ENCODE data around the gene PIGBOS1. TPM values are rescaled to one million over a fixed set of nuclear protein-coding genes. Genes with fewer than 3 reads are reported as not detected.

Gene PIGBOS1
- total and polyA plus RNA-seq, 9 of the 15 experiments (the other 6 are each of a cell fraction or from before 2014, with no cell fraction given) = 25.2 to 76.2 (median 46.0) TPM

- peak; percentile 41 for TF ChIP-seq CTCFL (IDR thresholded peaks at IDR 0.05; ENCODE audit: borderline replicate concordance, insufficient read depth, low read depth, low read length, poor library complexity, severe bottlenecking)
- peak; percentile 98 for TF ChIP-seq ELF1 (tag; IDR thresholded peaks at IDR 0.05)
- TF ChIP-seq ZKSCAN8 (CRISPR knock-in tag; IDR thresholded peaks at IDR 0.05) = peak; percentile 61; the same call in 1 of the 2 replicates
- peak in 1 of 3 experiments; percentile 81; a peak in 2 of 6 replicates for TF ChIP-seq ZBTB11 (CRISPR knock-in tag; IDR thresholded peaks at IDR 0.05)
- no peak for TF ChIP-seq ZNF668 (CRISPR knock-in tag; IDR thresholded peaks at IDR 0.05)
- TF ChIP-seq ZBTB7A (IDR thresholded peaks at IDR 0.05; ENCODE audit: borderline replicate concordance, control insufficient read depth, low read depth, low read length) = peak; percentile 76; the same call in 1 of the 2 replicates
- peak; percentile 48; the same call in 1 of the 2 replicates for TF ChIP-seq SPI1 (IDR thresholded peaks at IDR 0.05; ENCODE audit: borderline replicate concordance, low read depth, low read length)
- peak; percentile 82 to 85 for TF ChIP-seq NRF1 (conservative IDR thresholded peaks at IDR 0.05 in 1 of 2, IDR thresholded peaks at IDR 0.05 in 1 of 2)
- TF ChIP-seq BCOR (IDR thresholded peaks at IDR 0.05) = no peak
- 0 out of 2 replicates have a peak, but pooled peaks have one; percentile 29 for TF ChIP-seq GTF2F1 (IDR thresholded peaks at IDR 0.05; ENCODE audit: low read depth, low read length)
- TF ChIP-seq NEUROD1 (IDR thresholded peaks at IDR 0.05; ENCODE audit: borderline replicate concordance, low read depth, low read length, partially characterized antibody) = peak; percentile 86
- no peak for TF ChIP-seq ZNF12 (CRISPR knock-in tag; IDR thresholded peaks at IDR 0.05)
- peak; percentile 33; the same call in 1 of the 2 replicates for TF ChIP-seq ZNF24 (IDR thresholded peaks at IDR 0.05)
- TF ChIP-seq CREB1 (IDR thresholded peaks at IDR 0.05) = peak; percentile 56; the same call in 1 of the 2 replicates
- peak; percentile 42; the same call in 1 of the 2 replicates for TF ChIP-seq CREB1 (CRISPR knock-in tag; IDR thresholded peaks at IDR 0.05)
- TF ChIP-seq LCOR (CRISPR knock-in tag; IDR thresholded peaks at IDR 0.05) = peak; percentile 19; the same call in 1 of the 2 replicates
- TF ChIP-seq E2F4 (CRISPR knock-in tag; IDR thresholded peaks at IDR 0.05; ENCODE audit: low read depth) = 0 out of 2 replicates have a peak, but pooled peaks have one; percentile 10
These were observed at the start of gene PIGBOS1, which contains the start of gene PIGB (continued) for GRCh38 chr15:55318588-55319494.
